ENCODE measurements around the gene SERPINH1.

Gene SERPINH1

GRCh38 chr11:75555079-75555811 lies 6.8 kb upstream of the SERPINH1 start:
- Mint-ChIP-seq H3K4me1 (no peaks in the 10 kb centered on the region), H3K27me3 (peaks cover 11 to 34% of the 10 kb centered on the region in 2 donors), H3K4me3 (no peak overlapping the region), H3K9me3 (no peaks in the 10 kb centered on the region), H3K36me3 (no peaks in the 10 kb centered on the region), H3K27ac (no peak overlapping the region)
- DNase-seq (no peak), ATAC-seq (replicated peaks) (no peak)

- Mint-ChIP-seq H3K4me1 (peaks cover 1 to 4% of the 10 kb centered on the region in 2 donors), H3K27me3 (peaks cover 11 to 34% of the 10 kb centered on the region in 2 donors), H3K36me3 (no peaks in the 10 kb centered on the region), H3K4me3 (no peak overlapping the region), H3K9me3 (no peaks in the 10 kb centered on the region), H3K27ac (no peak overlapping the region)
- DNase-seq = no peak
- ATAC-seq (replicated peaks) = no peak
Observed at GRCh38 chr11:75556275-75556674, 5.8 kb upstream of the SERPINH1 start.

- DNase-seq (no peak), ATAC-seq (replicated peaks) (no peak)
- peaks cover 11 to 34% of the 10 kb centered on the region in 2 donors for H3K27me3 Mint-ChIP-seq
Observed at GRCh38 chr11:75557666-75558494, 4.2 kb upstream of the SERPINH1 start.

GRCh38 chr11:75558939-75559843 lies 2.9 kb upstream of the SERPINH1 start:
- H3K4me1 Mint-ChIP-seq = peaks cover 14 to 31% of the 10 kb centered on the region in 2 donors
- H3K4me3 Mint-ChIP-seq = no peak overlapping the region
- no peak overlapping the region for H3K27ac Mint-ChIP-seq
- no peak for ATAC-seq (replicated peaks)
- H3K9me3 Mint-ChIP-seq = no peaks in the 10 kb centered on the region
- no peak for DNase-seq
- peaks cover 11 to 34% of the 10 kb centered on the region in 2 donors for H3K27me3 Mint-ChIP-seq
- peaks cover 0 to 4% of the 10 kb centered on the region in 2 donors for H3K36me3 Mint-ChIP-seq

More at GRCh38 chr11:75557666-75558494, 4.2 kb upstream of the SERPINH1 start:
- H3K9me3 Mint-ChIP-seq = no peaks in the 10 kb centered on the region
- peaks cover 0 to 4% of the 10 kb centered on the region in 2 donors for H3K36me3 Mint-ChIP-seq
- no peak overlapping the region for H3K4me3 Mint-ChIP-seq
- no peak overlapping the region for H3K27ac Mint-ChIP-seq
- peaks cover 9 to 19% of the 10 kb centered on the region in 2 donors for H3K4me1 Mint-ChIP-seq

- Mint-ChIP-seq H3K27me3 (peaks cover 5 to 26% of the 10 kb centered on the region in 2 donors), H3K4me3 (peak overlapping the region in 1 of 2 donors; percentile 57), H3K27ac (peak overlapping the region; percentile 14), H3K36me3 (peaks cover 0 to 4% of the 10 kb centered on the region in 2 donors), H3K4me1 (peaks cover 14 to 37% of the 10 kb centered on the region in 2 donors), H3K9me3 (no peaks in the 10 kb centered on the region)
- DNase-seq = no peak
- no peak for ATAC-seq (replicated peaks)
Observed at GRCh38 chr11:75560644-75561043, 1.4 kb upstream of the SERPINH1 start.

- DNase-seq (no peak), ATAC-seq (replicated peaks) (no peak)
- peaks cover 5 to 22% of the 10 kb centered on the region in 2 donors for H3K27me3 Mint-ChIP-seq
- peak overlapping the region; percentile 96 for H3K27ac Mint-ChIP-seq
- H3K4me3 Mint-ChIP-seq = peak overlapping the region; percentile 99 to 100
- peaks cover 4 to 5% of the 10 kb centered on the region in 2 donors for H3K36me3 Mint-ChIP-seq
- peaks cover 14 to 37% of the 10 kb centered on the region in 2 donors for H3K4me1 Mint-ChIP-seq
- no peaks in the 10 kb centered on the region for H3K9me3 Mint-ChIP-seq
Observed at GRCh38 chr11:75561426-75562047, 516 bp upstream of the SERPINH1 start.

GRCh38 chr11:75562836-75563484 lies 907 bp downstream of the SERPINH1 start:
- peak overlapping the region; percentile 96 for H3K27ac Mint-ChIP-seq
- DNase-seq (no peak), ATAC-seq (replicated peaks) (no peak)
- peak overlapping the region; percentile 99 to 100 for H3K4me3 Mint-ChIP-seq
- H3K36me3 Mint-ChIP-seq = peaks cover 9% of the 10 kb centered on the region in 2 donors
- no peaks in the 10 kb centered on the region for H3K9me3 Mint-ChIP-seq
- peaks cover 14 to 37% of the 10 kb centered on the region in 2 donors for H3K4me1 Mint-ChIP-seq
- H3K27me3 Mint-ChIP-seq = peaks cover 5 to 8% of the 10 kb centered on the region in 2 donors

GRCh38 chr11:75563501-75563977 lies 1.5 kb downstream of the SERPINH1 start:
- DNase-seq (no peak), ATAC-seq (replicated peaks) (no peak)
- Mint-ChIP-seq H3K4me1 (peaks cover 14 to 37% of the 10 kb centered on the region in 2 donors), H3K27ac (peak overlapping the region; percentile 79), H3K4me3 (peak overlapping the region; percentile 99 to 100), H3K27me3 (peaks cover 5 to 7% of the 10 kb centered on the region in 2 donors), H3K36me3 (peaks cover 15% of the 10 kb centered on the region in 2 donors), H3K9me3 (no peaks in the 10 kb centered on the region)

GRCh38 chr11:75563978-75564552 lies 2.0 kb downstream of the SERPINH1 start:
- DNase-seq (no peak), ATAC-seq (replicated peaks) (no peak)
- Mint-ChIP-seq H3K27me3 (peaks cover 5 to 6% of the 10 kb centered on the region in 2 donors), H3K4me1 (peaks cover 14 to 37% of the 10 kb centered on the region in 2 donors), H3K9me3 (no peaks in the 10 kb centered on the region), H3K4me3 (peak overlapping the region; percentile 99 to 100), H3K36me3 (peaks cover 20% of the 10 kb centered on the region in 2 donors), H3K27ac (no peak overlapping the region)

GRCh38 chr11:75565221-75565814 lies 3.3 kb downstream of the SERPINH1 start:
- H3K9me3 Mint-ChIP-seq = no peaks in the 10 kb centered on the region
- ATAC-seq (replicated peaks) (no peak), DNase-seq (no peak)
- peaks cover 14 to 37% of the 10 kb centered on the region in 2 donors for H3K4me1 Mint-ChIP-seq
- no peak overlapping the region for H3K27ac Mint-ChIP-seq
- no peaks in the 10 kb centered on the region for H3K27me3 Mint-ChIP-seq
- no peak overlapping the region for H3K4me3 Mint-ChIP-seq
- H3K36me3 Mint-ChIP-seq = peaks cover 21 to 27% of the 10 kb centered on the region in 2 donors

- no peak overlapping the region for H3K4me3 Mint-ChIP-seq
- no peak overlapping the region for H3K27ac Mint-ChIP-seq
- ATAC-seq (replicated peaks) (no peak), DNase-seq (no peak)
- H3K36me3 Mint-ChIP-seq = peaks cover 23 to 32% of the 10 kb centered on the region in 2 donors
- H3K27me3 Mint-ChIP-seq = no peaks in the 10 kb centered on the region
- H3K9me3 Mint-ChIP-seq = no peaks in the 10 kb centered on the region
- H3K4me1 Mint-ChIP-seq = peaks cover 13 to 35% of the 10 kb centered on the region in 2 donors
Observed at GRCh38 chr11:75565916-75566762, 4.1 kb downstream of the SERPINH1 start.

Measured in stimulated activated naive B cell treated with anti-CD40 and anti-IgM and Interleukin-4, amounts not matched to agents 10 μg/mL and 1 μg/mL and 100 μg/mL, for 72 hours (primary cell).